ENCODE measurements around the gene ZDHHC14. TPM values are rescaled to one million over a fixed set of nuclear protein-coding genes. Genes with fewer than 3 reads are reported as not detected.

Gene ZDHHC14
- total and polyA plus RNA-seq, 9 donors, result 4.9 to 16.4 (median 5.9) TPM

GRCh38 chr6:157520117-157520406 lies 139.1 kb downstream of the ZDHHC14 start:
- intact Hi-C loops (cut with DNase I), result no loop called here
- Histone ChIP-seq H3K27ac (no peak overlapping the region), H3K4me1 (ENCODE audit: insufficient read depth) (peaks cover 4% of the 10 kb centered on the region), H3K36me3 (no peaks in the 10 kb centered on the region), H3K27me3 (no peaks in the 10 kb centered on the region), H3K9me3 (no peaks in the 10 kb centered on the region), H3K4me3 (no peak overlapping the region)
- WGBS, 3 donors, result 87 to 93% (median 88%) methylated on average over 2 of the region's 2 CpGs
- no peak for TF ChIP-seq POLR2A (IDR thresholded peaks at IDR 0.05)
- no peak for TF ChIP-seq CTCF (IDR thresholded peaks at IDR 0.05)
- no peak for TF ChIP-seq EP300 (IDR thresholded peaks at IDR 0.05)
- DNase-seq, result no peak

GRCh38 chr6:157520596-157521361 lies 139.8 kb downstream of the ZDHHC14 start:
- TF ChIP-seq CTCF (IDR thresholded peaks at IDR 0.05) (no peak), POLR2A (IDR thresholded peaks at IDR 0.05) (no peak), EP300 (IDR thresholded peaks at IDR 0.05) (no peak)
- DNase-seq, result no peak
- no peaks in the 10 kb centered on the region for H3K9me3 ChIP-seq
- H3K27me3 ChIP-seq, result no peaks in the 10 kb centered on the region
- H3K27ac ChIP-seq, result no peak overlapping the region
- no peaks in the 10 kb centered on the region for H3K36me3 ChIP-seq
- 89 to 93% (median 90%) methylated on average over 6 of the region's 6 CpGs for WGBS, 3 donors
- intact Hi-C loops (cut with DNase I), result no loop called here
- H3K4me3 ChIP-seq, result no peak overlapping the region
- peaks cover 4% of the 10 kb centered on the region for H3K4me1 ChIP-seq (ENCODE audit: insufficient read depth)

GRCh38 chr6:157521362-157522335 lies 140.7 kb downstream of the ZDHHC14 start:
- Histone ChIP-seq H3K36me3 (no peaks in the 10 kb centered on the region), H3K27me3 (no peaks in the 10 kb centered on the region), H3K27ac (no peak overlapping the region), H3K4me3 (no peak overlapping the region), H3K4me1 (ENCODE audit: insufficient read depth) (peaks cover 4% of the 10 kb centered on the region), H3K9me3 (no peaks in the 10 kb centered on the region)
- DNase-seq, result no peak
- WGBS, 3 donors, result 93 to 96% (median 95%) methylated on average over 10 of the region's 10 CpGs
- no peak for TF ChIP-seq EP300 (IDR thresholded peaks at IDR 0.05)
- no peak for TF ChIP-seq POLR2A (IDR thresholded peaks at IDR 0.05)
- no peak for TF ChIP-seq CTCF (IDR thresholded peaks at IDR 0.05)
- intact Hi-C loops (cut with DNase I), result no loop called here

- no peak for TF ChIP-seq EP300 (IDR thresholded peaks at IDR 0.05)
- TF ChIP-seq CTCF (IDR thresholded peaks at IDR 0.05), result no peak
- no peak for TF ChIP-seq POLR2A (IDR thresholded peaks at IDR 0.05)
- Histone ChIP-seq H3K4me1 (ENCODE audit: insufficient read depth) (peaks cover 6% of the 10 kb centered on the region), H3K9me3 (no peaks in the 10 kb centered on the region), H3K27ac (no peak overlapping the region), H3K36me3 (no peaks in the 10 kb centered on the region), H3K27me3 (no peaks in the 10 kb centered on the region), H3K4me3 (no peak overlapping the region)
- intact Hi-C loops (cut with DNase I), result no loop called here
- no peak for DNase-seq
- 96 to 100% (median 98%) methylated on average over 1 of the region's 1 CpG for WGBS, 3 donors
These were observed 141.5 kb downstream of the ZDHHC14 start for GRCh38 chr6:157522472-157522871.

Measured in ovary (tissue), 9 donors.